ENCODE data around the gene KIF3C.
"Not testable (repeated sequence)": the region's sequence is repeated elsewhere in the genome, so short reads cannot be mapped to it uniquely, and the experiment has no call there.

Gene KIF3C

DNA sequence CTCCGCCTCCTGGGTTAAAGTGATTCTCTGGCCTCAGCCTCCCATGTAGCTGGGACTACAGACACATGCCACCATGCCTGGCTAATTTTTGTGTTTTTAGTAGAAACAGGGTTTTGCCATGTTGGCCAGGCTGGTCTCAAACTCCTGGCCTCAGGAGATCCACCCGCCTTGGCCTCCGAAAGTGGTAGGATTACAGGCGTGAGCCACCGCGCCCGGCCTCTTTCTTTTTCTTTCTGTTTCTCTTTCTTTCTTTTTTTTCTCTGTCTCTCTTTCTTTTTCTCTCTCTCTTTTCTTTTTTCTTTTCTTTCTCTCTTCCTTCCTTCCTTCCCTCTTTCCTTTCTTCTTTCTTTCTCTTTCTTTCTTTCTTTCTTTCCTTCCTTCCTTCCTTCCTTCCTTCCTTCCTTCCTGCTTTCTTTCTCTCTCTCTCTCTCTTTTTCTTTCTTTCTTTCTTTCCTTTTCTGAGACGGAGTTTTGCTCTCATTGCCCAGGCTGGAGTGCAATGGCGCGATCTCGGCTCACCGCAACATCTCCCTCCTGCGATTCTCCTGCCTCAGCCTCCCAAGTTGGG lies 16.6 kb upstream of the KIF3C start:
- DNase-seq, result not testable (repeated sequence)

DNA sequence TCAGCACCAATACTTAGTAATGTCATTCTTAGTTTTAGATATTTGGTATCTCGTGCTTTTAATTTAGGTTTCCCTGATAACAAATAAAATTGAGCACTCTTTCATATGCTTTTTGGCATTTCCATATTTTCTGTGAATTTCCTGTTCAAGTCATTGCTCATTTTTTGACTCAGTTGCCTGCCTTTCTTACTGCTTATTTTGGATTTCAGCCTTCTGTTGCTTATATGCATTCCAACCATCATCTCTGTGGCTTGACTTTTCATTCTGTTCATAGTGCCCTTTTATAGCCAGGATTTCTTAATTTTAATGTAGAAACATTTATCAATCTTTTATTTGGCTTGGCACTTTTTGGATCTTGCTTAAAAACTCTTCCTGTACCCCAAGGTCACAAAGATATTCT lies 14.5 kb upstream of the KIF3C start:
- DNase-seq, result no peak

DNA sequence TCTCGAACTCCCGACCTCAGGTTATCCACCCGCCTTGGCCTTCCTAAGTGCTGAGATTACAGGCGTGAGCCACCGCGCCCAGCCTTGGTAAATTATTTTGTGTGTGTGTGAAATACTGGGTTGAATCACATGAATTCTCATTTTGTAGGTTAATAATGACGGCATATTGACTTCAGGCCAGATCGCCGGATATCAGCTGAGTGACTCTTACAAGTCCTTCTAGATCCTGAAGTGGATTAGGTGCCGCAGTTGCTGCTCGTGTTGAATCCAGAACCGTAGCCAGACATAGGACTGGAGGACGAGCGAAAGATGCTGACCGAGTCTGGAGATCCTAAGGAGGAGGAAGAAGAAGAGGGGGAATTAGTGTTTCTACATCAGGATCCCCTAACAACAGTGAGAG lies 12.2 kb upstream of the KIF3C start:
- no peak for DNase-seq

DNA sequence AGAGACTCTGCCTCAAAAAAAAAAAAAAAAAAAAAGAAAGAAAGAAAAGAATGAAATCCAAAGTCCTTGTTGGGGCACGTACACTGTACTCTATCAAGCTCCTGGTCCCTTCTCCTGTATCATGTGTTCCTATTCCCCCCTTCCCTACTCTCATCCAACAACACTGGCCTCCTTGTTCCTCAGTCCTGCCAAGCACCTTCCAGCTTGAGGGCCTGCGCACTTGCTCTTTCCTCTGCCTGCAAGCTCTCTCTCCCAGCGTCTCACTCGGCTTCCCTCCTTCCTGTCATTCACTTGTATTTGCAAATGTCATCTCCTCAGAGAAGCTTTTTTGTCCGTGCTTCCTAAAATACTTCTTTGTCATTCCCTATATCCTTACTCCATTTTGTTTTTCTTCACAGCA lies 10.8 kb upstream of the KIF3C start:
- no peak for DNase-seq

DNA sequence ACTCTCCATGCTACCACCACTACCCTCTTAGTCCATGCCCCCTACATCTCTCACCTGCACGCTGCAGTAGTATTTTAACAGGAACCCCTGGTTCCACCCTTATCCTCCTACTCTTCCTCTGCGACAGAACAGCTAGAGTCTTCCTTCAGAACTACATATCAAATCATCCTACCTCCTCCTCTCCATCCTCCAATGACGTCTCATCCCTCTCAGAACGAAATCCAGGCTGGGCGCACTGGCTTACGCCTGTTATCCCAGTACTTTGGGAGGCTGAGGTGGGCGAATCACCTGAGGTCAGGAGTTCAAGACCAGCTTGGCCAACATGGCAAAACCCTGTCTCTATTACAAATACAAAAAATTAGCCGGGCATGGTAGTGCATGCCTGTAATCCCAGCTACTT lies 10.3 kb upstream of the KIF3C start:
- DNase-seq, result no peak

DNA sequence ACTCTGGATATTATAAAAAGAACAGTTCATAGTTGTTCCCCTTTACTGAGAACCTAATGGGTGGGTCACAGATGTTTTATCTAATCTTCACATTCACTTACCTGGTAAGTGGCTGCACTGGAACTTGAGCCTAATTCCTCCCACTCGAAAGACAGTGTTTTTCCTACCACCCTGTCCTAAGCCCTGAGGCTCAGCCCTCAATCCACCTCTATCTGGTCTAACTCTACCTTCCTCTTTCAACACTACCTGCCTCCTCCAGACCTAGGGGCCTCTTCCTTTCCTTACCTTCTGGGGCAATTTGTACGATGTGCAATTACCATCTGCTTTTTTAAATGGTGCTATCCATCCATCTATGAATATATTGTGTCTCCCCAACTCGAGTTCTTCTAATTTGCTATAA lies 9.7 kb upstream of the KIF3C start:
- DNase-seq, result no peak

DNA sequence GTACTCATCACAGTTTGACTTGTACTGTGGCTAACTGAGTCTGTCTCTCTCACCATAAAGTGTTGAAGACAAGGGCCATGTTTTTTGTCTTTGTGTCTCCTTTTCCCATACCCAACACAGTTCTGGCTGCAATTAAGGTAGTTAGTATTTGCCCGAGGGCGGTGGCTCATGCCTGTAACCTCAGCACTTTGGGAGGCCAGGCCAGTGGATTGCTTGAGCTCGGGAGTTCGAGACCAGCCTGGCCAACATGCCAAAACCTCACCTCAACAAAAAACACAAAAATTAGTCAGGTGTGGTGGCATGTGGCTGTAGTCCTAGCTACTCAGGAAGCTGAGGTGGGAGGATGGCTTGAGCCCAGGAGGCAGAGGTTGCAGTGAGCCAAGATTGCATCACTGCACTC lies 6.9 kb upstream of the KIF3C start:
- DNase-seq, result no peak

DNA sequence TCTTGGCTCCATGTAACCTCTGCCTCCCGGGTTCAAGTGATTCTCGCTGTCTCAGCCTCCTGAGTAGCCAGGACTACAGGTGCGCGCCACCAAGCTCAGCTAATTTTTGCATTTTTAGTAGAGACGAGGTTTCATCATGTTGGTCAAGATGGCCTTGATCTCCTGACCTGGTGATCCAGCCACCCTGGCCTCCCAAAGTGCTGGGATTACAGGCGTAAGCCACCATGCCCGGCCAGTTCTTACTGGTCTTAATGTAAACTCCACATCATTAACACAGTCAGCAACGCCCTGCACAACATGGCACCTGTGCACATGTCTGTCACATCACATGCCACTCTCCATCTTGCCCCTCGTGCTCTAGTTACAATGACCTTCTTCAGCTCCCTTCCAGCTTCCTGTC lies 5.8 kb upstream of the KIF3C start:
- no peak for DNase-seq

DNA sequence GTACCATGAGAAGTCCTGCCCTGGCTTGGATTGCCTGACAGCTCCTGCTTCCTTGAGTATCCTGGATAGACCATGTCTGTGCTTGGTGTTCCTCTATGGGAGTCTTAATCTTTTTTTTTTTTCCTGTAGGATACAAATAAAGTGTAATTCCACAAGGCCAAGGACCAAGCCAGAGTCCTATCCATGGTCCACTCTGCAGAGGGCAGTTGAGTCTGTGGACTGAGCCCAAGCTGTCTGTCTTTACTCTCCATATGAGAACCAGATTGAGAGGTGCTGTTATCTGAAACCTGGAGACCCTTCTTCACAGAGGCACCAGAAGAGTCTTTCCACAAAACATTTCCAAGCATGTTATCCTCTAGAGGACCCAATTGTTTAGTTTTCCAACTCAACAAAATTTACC lies 1.4 kb upstream of the KIF3C start:
- no peak for DNase-seq

DNA sequence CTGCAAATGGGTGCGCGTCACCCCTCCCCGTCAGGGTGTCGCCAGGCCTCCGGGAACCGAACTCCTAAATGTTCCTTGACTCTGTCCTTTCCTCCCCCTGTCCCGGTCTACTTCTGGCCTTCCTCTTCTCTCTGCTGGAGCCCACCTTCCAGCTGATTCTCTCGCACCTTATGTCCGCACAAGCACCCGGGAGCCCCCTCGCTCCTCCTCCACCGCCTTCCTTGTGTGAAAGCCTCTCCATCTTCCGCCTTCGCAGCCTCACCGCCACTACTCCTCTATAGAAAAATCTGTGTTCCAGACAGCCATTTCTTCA lies 627 bp upstream of the KIF3C start:
- no peak for DNase-seq

DNA sequence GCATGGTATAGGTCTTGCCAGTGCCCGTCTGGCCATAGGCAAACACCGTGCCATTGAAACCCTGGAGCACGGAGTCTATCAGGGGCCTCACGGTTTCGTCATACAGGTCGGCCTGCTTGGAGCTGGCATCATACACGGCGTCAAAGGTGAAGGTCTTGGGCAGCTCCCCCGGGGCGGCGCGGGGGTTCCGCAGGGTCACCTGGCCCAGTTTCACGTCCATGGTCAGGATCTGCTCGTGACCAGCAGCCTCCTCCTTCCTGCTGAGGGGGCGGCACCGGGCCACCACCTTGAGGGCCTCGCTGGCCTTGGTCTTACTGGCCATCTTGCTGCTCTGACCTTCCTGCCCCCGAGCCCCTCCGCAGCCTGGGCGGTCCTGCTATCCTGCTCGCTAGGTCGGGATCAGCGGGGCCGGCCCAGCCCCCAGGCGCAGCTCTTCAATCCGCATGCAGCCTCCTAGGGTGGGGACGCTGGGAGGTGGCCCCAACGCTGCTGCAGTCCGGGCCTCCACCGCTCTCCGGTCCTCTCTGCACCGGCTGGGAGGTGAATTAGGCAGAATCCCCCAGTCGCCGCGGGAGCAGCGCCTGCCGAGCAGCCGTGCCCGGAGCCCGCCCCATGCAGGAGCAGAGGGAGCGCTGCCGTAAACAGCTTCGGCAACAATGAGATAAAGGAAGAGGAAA lies 563 bp downstream of the KIF3C start:
- no peak for DNase-seq

DNA sequence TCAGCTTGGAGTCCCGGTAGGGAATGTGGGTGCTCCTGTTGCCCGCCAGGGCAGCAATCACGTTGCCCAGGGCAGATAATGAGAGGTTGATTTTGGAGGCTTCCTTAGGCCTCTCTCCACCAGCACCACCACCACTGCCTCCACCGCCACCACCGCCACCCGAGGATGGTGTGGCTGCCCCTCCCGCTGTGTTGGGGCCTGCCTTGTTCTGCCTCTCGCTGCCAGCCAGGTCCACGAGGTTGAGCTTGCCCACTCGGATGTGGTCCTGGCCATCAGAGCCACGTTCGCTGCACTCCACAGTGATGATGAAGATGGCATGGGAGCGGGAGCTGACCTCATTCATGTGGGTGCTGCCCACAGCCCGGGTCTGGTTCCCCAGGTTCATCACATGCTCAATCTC lies 1.3 kb downstream of the KIF3C start:
- no peak for DNase-seq

DNA sequence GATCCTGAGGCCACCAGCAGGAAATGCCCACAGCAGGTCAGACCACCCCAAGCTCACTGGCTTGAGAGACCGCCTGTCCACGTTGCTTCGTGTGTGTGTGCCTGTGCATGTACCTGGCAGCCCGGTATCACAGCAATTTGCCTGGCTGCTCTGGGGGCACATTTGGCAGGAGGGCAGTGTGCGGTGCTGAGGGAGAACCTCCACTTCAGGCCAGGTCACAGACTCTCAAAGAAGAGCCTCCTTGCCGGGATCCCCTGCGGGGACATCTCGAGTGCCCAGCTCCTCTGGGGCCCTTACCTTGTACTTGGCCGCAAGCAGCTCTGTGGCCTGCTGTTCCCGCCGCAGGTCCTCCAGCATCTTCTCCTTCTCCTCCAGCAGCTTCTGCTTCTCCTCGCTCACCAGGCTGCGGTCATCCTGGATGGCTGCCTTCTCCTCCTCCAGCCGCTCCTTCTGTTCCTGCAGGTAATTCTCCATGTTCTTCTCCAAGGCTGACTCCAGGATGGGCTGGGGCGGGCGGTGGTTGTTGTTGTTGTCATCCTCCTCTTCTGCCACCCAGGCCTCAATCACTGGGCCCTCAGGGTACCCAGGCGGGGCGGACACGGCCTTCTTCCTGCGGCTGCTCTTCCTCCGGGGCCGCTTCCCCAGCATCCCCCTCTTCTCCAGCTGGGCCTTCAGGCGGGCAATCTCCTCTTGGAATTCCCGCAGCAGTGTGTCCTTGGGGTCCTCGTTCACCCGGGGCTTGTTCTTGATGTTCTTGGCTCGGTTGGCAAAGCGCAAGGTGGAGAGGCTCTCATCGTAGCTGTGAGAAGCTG lies 2.0 kb downstream of the KIF3C start:
- no peak for DNase-seq

DNA sequence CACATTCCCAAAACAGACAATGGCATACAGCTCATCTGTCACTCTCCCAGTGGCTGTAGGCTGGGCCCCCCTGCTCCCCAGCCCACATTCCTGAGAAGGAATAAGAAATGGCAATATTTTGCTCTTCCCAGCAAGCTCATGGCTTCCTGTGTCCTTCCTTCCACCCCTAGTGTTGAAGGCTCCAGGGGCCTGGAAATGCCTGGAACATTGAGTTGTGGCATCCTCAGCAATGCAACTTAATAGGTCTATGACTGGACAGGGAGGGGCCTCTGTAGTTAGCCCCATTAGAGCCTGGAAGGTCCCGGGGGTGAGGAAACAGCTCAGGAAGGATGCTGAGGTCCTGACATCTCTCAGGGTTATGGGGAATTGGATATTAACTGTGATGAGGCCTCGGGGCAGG lies 3.3 kb downstream of the KIF3C start:
- DNase-seq, result no peak

DNA sequence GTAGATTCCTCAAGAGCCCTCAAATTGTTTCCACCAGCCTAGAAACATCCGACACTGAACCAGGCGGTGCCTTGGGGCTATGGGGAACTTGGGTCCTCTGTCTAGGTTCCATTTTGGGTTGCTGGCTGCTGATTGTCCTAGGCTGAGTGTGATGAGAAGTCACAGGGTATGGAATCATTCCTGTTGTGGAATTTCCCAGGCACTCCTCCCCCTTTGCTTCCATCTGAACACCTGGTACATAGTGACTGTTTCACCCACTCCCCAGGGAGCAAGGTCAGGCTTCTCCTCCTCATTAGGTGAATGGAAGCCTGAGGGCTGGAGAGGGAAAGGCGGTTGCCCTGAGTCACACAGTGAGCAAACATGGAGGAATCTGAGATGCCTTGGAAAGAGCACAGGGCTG lies 4.5 kb downstream of the KIF3C start:
- no peak for DNase-seq

DNA sequence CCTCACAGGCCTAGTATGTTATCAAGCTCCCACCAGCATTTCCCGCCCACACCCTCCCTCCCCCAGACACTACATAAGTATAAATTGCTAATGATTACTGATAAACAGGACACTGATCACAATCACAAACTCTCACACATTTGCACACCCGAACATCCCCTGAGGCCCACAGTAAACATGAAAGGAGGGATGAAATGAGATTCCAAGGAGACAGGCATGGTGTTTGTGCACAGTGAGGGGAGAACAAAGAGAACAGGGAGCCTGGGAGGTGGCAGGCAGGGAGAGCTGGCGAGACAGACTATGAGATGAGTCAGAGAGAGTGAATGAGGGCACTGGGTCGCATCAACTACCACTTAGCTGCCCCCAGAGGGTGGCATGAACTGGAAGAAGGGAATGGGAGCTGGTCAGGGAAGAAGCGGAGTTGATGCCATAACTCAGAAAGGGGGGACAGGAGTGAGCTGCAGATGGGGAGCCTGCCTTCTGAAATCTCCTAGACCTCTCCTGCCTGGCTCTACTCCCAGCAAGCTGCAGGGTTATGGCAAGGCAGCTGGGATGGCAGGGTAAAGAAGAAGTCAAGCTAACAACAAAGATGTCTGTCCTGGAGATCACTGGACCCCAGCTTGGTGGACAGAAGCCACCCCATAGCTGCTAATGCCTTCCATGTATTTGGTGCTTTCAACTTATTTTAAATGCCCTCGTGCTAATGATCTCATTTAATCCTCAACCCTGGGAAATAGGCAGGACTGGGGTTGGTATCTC lies 5.1 kb downstream of the KIF3C start:
- DNase-seq, result no peak

DNA sequence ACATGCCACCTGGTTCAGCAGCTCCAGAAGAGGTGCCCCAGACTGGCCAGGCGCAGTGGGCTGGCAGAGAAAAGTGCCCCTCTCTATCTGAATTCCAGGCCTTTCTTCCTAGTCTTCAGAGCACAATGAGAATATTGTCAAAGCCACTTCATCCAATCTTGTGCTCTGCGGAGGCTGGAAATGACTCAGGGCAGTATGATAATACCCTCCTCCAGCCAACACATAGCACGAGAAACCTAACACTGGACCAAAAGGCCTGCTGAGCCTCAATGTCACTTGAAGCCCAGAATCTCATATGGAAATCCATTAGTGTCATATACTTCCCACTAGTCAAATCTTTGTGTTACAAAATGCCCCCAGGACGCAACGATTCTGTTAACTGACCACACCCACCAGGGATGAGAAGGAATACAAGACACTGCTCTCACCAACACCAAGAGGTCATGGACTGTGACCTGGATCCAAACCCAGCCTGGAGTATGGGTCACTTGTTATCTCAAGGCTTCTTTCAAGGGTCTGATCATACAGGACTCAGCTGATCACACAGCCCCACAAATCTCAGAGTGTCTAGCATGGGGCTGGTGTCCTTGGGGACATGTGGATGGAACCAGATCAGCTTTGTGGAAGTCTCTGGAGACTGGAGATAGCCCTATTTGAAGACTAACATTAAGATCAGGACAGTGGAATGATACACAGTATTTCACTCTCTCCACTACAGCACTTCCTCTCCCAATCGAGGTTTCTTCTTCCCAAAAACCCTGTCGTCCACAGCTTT lies 10.1 kb downstream of the KIF3C start:
- DNase-seq, result no peak

DNA sequence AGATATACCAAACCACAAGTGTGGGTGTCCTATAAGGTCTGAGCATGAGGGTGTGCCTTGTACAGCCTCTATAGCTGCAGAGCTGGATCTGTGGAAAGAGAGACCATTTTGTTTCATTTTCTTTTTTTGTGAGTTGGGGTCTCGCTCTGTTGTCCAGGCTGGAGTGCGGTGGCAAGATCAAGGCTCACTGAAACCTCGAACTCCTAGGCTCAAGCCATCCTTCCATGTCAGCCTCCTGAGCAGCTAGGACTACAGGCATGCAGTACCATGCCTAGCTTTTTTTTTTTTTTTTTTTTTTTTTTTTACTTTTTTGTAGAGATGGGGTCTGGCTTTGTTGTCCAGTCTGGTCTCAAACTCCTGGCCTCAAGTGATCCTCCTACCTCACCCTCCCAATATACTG lies 10.7 kb downstream of the KIF3C start:
- DNase-seq, result no peak

DNA sequence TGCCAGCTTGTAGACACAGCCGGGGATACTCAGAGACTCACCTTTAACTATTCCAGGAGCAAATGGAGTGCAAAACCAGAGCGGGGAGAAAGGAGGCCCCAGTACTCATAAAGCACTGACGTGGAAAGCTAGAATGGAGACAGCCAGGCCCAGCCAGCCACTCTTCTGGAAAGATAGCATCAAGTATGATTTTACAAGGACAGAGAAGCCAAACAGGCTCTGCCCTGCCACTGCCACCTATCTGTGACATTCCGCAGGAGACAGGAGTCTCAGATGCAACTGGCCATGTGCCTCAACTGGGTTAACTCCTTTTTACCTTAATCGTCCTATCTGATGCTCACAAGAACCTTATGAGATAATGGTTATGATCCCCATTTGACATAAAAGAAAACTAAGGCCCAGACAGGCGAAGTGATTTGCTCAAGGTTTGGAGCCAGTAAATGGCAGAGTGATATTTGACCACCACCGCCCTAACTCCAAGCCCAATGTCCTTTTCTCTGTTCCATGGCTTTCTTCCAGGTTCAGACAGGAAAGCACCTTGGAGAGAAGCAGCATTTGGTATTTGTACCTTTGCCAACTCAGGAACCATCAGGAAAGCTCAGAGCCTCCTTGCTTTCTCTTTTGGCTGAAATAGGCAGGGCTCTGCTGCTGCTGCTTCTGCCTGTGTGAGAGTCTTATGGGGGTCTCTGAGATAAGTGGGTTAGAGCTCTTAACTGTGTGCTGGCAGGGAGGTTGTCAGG lies 15.6 kb downstream of the KIF3C start:
- DNase-seq, result no peak

DNA sequence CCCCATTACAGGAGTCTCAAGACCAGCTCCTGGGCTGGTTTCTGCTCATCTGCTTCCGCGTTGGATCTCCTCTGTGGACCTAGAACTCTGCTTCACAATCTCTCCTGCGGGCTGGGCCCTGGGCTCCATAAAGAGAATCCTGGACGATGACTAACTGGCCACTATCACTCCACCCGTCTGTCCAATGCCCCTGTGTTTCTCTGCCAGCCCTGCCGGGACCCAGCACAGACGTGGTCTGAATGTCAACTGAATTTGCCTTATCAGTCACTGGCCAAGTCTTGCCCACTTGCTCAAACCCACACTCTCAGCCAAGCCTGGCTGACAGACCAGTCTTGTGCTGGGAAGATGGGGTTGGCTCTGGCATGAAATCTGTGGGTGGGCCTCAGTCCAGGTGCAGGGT lies 17.4 kb downstream of the KIF3C start:
- no peak for DNase-seq

DNA sequence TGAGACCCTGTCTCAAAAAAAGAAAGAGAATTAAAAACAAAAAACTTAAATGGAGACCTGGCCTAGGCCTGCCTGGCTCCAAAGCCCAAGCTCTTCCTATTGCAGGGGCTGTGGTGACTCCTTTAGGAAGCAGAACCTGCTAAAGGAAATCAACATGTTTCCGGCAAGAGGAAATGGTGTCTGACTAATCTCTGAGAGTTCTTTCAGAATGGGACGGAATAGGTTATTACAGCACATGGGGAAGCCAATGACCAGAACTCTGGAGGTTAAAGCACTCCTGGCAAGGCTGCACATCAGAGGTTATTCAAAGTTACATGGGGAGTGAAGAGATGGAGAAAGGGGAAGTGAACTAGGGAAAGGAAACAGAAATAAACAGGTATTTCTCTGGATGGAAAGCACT lies 21.4 kb downstream of the KIF3C start:
- no peak for DNase-seq

DNA sequence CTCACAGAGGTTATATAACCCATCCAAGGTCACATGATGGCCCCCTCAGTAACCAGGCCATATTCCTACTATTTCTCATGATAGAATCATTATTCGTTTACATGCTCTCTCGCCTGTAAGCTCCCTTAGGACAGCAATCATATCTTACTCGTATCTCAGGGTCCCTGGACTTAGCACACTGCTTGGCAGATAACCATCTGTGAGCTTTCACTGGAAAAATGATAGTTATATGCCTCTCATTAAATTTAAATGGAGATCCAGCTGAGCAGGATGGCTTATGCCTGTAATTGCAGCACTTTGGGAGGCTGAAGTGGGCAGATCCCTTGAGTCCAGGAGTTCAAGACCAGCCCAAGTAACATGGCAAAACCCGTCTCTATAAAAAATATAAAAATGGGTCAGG lies 21.9 kb downstream of the KIF3C start:
- DNase-seq, result no peak

All from NCI-H1436 treated with DMSO at 0.1 percent for 48 hours (cell line).